GM21367 (cell line): ENCODE data around the gene COQ2.
"Not testable (repeated sequence)": the region's sequence is repeated elsewhere in the genome, so short reads cannot be mapped to it uniquely, and the experiment has no call there.

Experiments used
- ATAC-seq: cut with Tn5 transposase; IDR thresholded peaks from one replicate; pipeline ENCODE4 v1.9.1; 2021; ENCODE audit not compliant: unreplicated experiment

The COQ2 gene, protein sequence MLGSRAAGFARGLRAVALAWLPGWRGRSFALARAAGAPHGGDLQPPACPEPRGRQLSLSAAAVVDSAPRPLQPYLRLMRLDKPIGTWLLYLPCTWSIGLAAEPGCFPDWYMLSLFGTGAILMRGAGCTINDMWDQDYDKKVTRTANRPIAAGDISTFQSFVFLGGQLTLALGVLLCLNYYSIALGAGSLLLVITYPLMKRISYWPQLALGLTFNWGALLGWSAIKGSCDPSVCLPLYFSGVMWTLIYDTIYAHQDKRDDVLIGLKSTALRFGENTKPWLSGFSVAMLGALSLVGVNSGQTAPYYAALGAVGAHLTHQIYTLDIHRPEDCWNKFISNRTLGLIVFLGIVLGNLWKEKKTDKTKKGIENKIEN

GRCh38 chr4:83284193-83285054, at the start of gene COQ2:
Gene COQ2, minus strand, starts transcription at chr4:83284798. Its CDS starts 34 bp downstream, at chr4:83284764.
- ATAC-seq = peak; percentile 73

DNA sequence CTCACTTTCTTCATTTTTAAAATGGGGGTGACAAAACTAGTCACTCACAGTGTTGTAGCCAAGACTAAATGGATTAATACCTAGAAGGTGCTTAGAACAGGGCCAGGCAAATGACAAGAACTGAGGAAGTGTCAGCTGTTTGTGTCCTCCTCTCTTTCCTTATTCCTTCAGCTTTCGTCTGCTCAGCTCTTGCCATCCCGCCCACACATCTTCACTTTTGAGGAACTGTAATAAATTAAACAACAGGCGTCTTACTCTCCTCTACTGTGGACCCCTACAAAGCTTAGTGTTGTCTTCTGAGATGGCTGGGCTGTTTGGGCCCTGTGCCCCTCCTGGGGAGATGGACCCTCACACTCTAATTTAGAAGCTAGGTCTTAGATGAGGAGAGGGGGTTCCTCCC, 47.4 kb upstream of the COQ2 start:
- no peak for ATAC-seq

- no peak for ATAC-seq
Observed at GRCh38 chr4:83329521-83330110, 45.0 kb upstream of the COQ2 start.

DNA sequence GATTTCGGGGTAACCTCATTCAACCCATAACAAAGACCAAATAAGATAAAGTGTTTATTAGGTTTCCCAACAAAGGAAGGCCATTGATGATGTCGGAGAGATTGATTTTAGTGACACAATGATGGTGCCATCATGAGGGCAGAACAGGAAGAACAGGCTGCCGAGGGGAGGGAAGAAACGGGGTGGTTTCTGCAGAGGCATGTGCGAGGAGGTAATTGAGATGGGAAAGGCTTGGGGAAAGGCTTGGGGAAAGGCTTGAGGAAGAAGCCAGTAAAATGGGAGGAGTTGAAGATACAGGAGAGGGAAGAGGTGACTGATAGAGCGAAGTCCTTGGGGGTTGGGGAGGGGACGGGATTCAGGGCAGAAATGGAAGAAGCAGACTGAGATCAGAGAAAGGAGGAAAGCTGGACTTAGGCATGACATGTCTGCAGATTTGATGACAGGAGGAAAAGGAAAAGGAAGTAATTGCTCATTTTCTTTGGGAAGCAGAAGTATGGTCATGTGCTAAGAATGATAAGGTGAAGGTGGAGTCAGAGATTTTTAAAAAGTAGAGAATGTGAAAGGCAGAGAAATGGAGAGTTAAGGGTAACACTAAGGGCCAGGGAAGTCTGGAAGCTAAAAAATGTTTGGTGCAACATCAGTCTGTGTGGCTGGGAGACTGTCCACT, 44.1 kb upstream of the COQ2 start:
- ATAC-seq = no peak

- no peak for ATAC-seq
Observed at GRCh38 chr4:83326546-83326945, 41.9 kb upstream of the COQ2 start.

GRCh38 chr4:83325306-83325705, 40.7 kb upstream of the COQ2 start:
- not testable (repeated sequence) for ATAC-seq

- ATAC-seq = no peak
Observed at GRCh38 chr4:83323136-83323535, 38.5 kb upstream of the COQ2 start.

DNA sequence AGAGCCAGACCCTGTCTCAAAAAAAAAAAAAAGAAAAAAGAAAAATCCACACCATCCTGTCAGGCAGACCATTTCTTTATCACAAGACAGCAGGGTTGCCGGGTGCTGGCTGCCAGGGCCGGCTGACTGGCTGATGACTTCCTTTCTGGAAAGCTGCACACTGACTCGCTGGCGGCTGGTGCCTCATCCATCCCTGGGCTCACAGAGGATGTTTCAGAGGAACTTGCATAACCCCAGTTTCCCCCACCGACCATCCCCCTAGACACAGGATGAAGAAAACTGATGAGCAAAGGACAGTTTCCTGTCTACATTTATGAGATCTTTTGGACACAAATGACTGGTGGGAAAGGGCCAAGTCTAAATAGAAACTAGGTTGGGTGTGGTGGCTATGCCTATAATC, 36.0 kb upstream of the COQ2 start:
- no peak for ATAC-seq

DNA sequence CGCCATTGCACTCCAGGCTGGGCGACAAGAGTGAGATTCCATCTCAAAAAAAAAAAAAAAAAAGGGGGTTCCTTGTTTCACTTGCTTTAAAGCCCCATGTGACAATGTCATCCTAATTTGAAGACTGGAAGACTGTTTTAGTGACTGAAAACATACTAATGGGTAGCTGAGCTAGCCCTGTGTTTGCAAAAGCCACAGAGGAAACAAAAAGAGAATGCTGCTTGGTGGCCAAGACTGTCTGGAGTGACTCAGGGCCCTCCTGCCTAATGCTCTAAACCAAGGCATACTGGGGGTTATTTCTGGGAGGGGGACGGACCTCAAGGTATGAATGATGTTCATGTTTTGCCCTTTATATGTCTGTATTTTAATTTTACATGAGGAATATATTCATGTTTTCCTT, 34.1 kb upstream of the COQ2 start:
- ATAC-seq = no peak

- ATAC-seq = no peak
Observed at GRCh38 chr4:83317671-83318070, 33.1 kb upstream of the COQ2 start.

DNA sequence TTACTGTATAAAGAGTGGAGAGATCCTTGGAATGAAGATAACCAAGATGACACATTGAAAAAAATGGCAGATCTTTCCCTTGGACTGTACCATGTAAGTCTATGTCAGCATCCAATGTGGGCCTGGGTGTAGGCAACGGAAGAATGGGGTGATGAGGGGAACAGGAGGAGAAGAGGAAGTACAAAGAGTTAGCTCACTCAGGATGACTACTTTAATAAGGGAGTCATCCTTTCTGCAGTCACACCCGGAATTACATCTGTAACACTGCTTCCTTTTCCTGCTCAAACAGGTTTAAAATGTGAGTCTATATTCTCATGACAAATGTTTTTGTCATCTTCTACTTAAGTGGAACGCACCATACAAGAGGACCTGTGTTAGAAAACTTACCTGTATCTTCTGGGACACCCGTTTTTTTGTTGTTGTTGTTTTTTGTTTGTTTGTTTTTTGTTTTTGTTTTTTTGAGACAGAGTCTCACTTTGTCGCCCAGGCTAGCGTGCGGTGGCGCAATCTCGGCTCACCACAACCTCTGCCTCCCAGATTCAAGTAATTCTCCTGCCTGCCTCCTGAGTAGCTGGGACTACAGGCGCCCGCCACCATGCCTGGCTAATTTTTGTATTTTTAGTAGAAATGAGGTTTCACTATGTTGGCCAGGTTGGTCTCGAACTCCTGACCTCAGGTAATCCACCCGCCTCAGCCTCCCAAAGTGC, 32.0 kb upstream of the COQ2 start:
- no peak for ATAC-seq

DNA sequence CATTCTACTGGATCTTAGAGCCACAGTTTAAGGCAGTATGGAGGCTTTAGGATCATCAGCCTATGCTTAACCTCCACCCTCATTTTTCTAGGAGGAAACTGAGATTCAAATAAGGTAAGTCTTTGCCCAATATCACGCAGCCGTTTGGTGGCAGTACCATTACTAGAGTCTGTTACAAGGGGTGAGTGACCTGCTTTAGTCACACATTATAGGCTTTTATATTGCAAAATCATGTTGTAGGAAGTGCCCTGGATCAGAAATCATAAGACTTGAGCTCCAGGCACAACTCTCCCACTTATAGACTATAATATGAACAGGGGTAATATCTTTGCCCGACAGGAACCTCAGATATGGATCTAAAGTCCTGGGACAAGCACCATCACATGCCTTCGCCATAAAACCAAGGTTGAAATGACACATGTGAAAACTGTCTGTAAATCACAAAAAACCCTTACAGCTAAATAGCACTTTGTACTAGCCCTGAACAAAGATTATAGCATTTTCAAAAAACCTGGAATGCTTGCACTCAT, 30.8 kb upstream of the COQ2 start:
- ATAC-seq = no peak

DNA sequence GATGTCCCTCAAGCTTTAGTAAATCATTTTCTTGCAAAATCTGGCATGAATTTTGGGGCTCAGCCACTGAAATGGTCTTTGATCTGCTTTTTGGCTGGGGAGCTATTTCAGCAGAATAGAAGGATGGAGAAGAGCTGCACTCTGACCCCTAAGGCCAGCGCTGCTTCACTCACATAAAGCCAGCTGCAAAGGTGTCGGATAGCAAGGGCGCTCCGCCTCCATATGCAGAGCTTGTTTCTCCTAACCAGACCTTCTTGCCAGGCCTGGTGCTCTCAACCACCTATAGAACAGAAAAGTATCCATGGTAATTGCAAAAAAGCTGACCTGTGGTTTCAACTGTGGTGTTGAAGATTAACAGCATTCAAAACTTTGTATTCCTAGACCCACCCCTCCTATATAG, 24.1 kb upstream of the COQ2 start:
- ATAC-seq = no peak

DNA sequence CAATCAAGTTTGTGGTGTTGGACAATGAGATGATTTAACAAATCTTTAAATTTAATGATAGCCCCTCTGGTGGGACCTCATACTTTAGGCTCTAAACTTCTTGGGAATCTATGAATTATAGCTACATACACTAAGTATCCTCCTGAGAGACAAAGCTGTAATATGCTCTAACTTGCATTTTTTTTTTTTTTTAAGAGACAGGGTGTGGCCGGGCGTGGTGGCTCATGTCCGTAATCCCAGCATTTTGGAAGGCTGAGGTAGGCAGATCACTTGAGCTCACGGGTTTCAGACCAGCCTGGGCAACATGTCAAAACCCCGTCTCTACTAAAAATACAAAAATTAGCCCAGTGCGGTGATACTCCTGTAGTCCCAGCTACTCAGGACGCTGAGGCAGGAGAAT, 23.3 kb upstream of the COQ2 start:
- ATAC-seq = no peak

DNA sequence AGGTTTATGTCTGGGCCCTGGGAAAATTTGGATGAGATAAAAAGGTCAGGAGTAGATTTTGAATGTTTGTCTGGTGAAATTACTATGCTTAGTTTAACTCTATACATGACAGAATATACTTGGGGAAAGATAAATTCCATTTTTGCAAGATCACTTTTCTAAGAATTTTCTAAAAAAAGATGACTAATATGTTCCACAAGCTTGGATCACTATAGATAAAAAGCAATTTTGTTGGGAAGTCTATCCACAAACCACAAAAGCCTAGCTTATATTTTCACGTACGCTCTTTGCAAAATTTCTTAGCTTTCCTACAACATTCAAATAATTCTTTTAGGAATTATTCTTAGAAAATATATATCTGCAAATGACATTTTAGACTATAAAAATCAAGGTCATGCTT, 20.6 kb upstream of the COQ2 start:
- no peak for ATAC-seq

DNA sequence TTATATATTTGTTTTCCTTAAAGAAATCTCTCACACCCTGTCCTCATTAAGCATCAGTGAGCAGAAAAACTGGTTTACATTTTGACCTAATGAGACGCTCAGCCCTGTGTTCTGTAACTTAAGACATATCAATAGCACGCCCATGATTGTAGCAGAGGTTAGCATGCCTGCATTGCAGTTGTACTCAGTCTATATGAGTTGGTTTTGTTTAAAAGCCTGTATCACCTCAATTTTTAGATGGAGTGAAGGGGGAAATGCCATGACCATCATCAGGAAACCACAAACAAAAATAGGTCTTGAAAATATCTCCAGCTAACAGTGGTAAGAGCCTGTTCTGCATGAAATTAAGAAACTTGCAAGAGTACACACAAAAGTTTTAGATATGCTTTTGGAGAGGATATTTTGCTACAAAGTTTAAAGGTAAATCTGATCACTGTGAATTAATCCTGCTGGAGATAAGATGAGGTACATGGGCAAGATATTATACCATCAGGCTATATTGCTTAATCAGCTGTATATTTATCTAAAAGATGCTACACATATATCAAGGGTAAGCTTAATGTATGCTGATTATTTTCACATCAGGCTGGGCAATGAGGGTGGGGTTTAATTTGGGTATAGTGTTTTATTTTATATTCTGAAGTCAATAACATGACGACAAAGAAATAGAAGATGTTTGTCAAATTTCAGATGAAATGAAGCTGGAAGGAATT, 13.1 kb upstream of the COQ2 start:
- ATAC-seq = no peak

- ATAC-seq = no peak
Observed at GRCh38 chr4:83293305-83294046, 8.9 kb upstream of the COQ2 start.

DNA sequence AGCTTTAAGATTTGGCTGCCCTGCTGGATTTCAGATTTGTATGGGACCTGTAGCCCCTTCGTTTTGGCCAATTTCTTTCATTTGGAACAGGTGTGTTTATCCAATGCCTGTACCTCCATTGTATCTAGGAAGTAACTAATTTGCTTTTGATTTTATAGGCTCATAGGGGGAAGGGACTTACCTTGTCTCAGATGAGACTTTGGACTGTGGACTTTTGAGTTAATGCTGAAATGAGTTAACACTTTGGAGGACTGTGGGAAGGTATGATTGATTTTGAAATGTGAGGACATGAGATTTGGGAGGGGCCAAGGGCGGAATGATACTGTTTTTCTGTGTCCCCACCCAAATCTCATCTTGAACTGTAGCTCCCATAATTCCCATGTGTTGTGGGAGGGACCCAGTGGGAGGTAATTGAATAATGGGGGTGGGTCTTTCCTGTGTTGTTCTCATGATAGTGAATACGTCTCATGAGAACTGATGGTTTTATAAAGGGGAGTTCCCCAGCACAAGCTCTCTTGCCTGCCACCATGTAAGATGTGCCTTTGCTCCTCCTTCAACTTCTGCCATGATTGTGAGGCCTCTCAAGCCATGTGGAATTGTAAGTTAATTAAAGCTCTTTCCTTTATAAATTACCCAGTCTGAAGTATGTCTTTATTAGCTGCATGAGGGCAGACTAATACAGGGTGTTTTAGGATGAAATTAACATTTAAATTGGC, 5.6 kb upstream of the COQ2 start:
- not testable (repeated sequence) for ATAC-seq
